Renal cortex interstitium (tissue), 11 donors: ENCODE data around the gene ALLC. TPM values are rescaled to one million over a fixed set of nuclear protein-coding genes. Genes with fewer than 3 reads are reported as not detected.
"Not testable (repeated sequence)": the region's sequence is repeated elsewhere in the genome, so short reads cannot be mapped to it uniquely, and the experiment has no call there.

Experiments
- DNase-seq, 11 donors: peaks; one replicate each; pipeline ENCODE4 v3.0.0-alpha.2; 2013; ENCODE audit warnings: low read depth in 9 of 11, low spot score in 4 of 11; ENCODE audit errors: extremely low read depth in 1 of 11
- polyA plus RNA-seq, 3 donors: library from polyadenylated mRNA; unstranded; fragments of 120-200 nt; gene quantifications; one replicate each; pipeline ENCODE4 v1.2.1, GENCODE V29; 2013; ENCODE audit not compliant: insufficient read length in 3 of 3

The ALLC gene
- polyA plus RNA-seq, 3 donors, result not detected

GRCh38 chr2:3624059-3624794 is 33.8 kb upstream of the ALLC start:
- no peak for DNase-seq

DNA sequence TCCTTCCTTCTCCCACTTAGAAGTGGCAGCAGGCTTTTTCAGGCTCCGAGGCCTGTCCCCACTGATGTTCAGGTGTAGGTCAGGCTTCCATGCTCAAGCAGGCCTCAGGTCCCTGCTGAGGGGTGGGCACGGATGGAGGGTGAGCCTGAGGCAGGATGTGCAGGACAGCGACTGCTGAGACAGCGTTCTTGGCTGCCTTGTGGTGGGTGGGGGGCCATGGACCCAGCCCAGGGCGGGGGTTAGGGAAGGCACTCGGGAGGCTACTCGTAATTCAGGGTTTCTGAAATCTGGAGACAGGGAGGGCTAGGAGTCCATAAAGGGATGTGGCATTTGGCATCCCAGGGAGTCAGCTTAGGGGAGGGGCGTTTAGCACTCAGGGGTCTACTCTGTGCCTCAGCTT is 32.8 kb upstream of the ALLC start:
- no peak for DNase-seq

DNA sequence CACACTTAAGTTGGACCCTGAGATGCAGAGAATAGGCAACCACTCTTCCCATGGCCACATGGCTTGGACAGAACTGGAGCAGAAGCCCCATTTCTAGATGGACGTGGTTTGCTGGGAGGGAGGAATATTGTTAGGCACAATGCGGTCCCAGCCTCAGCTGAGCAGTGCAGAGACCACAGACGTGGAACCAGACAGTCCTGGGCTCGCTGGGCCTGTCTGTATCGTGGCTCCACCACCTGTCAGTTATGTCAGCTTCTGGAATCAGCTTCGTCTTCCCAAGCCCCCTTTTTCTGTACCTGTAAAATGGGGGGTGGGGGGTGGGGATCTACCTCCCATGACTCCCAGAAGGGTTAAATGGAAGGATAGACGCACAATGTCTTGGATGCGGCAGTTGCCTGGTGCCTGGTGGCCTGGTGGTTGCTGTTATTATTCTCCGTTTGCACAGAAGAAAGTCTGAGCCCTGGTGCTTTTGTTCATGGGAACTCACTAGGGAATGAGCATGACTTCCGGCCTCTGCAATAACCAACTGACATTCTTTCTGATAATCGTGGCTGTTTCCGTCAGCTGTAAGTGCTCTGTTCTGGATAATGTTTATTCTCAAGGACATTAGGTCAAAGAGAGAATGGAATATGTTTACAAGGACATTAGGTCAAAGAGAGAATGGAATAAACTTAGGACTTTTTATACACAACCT is 31.7 kb upstream of the ALLC start:
- DNase-seq, result peak in 7 of 11 donors; percentile 30 to 65 (median 53)

DNA sequence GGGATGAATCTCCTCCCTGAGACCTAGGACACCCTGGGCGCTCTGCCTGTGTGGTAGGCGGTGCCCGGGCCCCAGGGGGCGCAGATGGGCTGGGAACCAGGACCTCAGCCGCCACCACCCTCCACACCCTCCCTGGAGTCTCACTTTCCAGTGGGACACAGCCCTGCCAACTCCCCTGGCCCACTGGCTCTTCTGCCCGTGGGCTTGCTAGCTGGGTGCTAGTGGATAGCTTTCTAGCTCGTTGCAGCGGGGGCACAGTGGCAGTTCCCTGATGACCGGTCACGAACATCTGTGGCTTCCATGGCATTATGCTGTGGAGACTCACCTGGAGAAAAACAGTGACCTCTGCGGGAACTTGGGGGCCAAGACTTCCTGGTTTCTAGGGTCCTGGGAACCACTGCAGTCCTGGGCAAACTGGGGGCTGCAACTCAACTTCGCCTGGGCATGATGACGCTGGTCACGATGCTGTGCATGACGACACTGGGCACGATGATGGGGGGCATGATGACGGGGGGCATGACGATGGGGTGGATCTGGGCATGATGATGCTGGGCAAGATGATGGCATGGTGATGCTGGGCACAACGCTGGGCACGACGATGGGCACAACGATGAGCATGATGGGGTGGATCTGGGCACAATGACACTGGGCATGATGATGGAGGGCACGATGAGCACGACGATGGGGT is 31.0 kb upstream of the ALLC start:
- no peak for DNase-seq

GRCh38 chr2:3627500-3628100 is 30.4 kb upstream of the ALLC start:
- no peak for DNase-seq

- DNase-seq, result no peak
Measured at GRCh38 chr2:3628241-3628679, 29.7 kb upstream of the ALLC start.

DNA sequence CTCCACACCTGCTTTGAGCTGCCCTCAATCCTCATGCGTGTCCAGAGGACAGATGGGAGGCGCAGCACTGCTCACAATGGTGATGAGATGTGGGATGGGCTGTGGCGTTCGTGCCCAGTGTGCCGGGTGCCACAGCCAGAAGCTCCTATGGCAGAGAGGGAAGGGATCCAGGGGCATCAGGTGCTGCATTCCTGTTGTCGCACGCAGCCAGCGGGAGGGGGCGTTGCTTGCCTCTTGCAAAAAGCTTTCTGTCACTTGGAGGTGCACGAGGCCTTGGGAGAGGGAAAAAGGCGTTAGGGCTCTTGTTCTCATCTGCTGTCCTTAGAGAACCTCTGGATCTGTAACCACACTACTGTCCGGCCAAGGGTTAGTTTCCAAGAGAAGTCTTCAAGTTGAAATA is 29.2 kb upstream of the ALLC start:
- DNase-seq, result no peak

DNA sequence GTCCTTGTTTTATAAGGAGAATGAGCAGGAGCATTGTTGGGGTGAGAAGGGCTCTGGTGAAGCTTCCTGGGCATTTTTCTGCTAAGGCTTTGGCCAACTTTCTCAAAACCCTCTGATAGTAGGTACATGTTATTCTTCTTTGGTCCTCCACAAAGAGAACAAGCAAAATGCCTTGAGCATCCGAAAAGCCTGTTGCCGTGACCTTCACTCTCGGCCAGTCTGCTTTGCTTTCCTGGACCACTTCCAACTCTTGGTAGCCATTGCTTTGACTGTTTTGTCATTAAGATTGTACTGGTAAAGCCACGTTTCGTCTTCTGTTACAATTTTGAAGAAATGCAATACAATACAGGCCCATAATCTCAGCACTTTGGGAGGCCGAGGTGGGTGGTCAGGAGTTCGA is 27.4 kb upstream of the ALLC start:
- DNase-seq, result no peak

- DNase-seq, result no peak
Measured at GRCh38 chr2:3631161-3631850, 26.7 kb upstream of the ALLC start.

DNA sequence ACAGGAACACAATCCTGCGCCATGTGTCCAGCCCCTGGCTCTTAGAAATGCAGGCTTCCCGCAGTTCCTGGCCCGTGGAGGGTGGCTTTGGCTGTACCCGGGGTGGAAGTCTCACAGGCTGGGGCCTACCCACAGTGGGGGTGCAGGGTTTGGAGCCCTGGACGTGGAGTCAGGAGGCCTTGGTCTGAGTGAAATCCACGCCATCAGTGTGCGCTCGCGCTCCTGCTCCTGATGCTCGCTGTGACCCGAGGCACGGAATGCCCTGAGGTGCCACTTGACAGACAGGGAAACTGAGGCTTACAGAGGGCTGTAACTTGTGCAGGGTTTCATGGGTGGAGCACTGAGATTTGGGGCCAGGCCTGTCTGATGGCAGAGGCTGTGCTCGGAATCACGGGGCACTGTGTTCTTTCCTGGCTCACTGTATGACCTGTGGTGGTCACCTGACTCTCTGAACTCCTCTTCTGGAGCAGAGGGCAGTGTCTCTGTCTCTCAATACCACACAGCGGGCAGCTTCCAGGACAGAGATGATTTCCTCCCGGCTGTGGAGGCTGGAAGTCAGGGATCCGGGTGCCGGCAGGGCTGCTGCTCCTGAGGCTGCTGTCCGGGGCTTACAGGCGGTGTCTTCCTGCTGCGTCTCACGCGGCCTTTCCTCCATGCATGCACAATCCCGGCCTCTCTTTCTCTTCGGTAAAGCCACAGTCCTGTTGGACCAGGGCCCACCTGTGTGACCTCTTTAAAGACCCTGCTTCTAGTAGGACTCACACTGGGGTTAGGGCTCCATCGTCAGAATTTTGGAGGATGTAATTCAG is 25.9 kb upstream of the ALLC start:
- no peak for DNase-seq

DNA sequence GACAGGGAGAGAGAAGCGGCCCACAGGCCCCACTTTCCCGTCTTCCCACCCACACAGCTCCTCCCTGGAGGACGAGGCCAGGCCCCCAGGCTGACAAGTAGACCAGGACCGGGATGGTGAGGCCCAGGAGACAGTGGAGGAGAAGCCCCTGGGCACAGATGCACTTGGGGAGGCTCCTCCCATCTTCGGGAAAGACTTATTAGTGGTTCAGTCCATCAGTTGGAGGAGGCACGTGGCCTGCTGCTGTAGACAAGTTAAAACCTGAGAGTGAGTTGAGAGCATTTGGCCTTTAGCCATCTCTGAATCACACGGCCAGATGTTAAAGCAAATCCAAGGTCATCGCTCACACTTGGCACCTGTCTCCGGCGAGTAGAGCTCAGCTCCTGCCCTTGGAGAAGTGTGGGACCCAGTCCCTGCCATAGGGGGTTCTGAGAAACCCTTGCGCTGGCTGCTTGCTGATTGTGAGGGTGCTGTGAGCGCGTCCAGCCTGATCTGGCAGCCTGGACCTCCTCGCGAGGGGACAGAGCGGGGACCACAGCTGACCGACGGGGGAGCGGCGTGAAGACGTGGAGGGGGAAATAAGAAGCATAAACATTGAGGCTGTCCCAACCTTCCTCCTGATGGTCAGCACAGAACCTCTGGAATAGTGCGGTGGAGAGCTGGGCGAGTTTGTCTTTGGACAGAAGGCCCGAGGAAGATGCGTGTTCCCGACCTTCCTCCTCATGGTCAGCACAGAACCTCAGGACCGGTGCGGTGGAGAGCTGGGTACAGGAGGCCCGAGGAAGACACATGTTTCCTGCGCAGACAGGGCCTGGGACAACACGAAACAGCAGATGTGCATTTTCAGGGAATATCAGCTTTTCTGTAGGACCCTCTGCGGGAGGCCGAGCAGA is 24.7 kb upstream of the ALLC start:
- no peak for DNase-seq

GRCh38 chr2:3633982-3634595 is 23.9 kb upstream of the ALLC start:
- no peak for DNase-seq

DNA sequence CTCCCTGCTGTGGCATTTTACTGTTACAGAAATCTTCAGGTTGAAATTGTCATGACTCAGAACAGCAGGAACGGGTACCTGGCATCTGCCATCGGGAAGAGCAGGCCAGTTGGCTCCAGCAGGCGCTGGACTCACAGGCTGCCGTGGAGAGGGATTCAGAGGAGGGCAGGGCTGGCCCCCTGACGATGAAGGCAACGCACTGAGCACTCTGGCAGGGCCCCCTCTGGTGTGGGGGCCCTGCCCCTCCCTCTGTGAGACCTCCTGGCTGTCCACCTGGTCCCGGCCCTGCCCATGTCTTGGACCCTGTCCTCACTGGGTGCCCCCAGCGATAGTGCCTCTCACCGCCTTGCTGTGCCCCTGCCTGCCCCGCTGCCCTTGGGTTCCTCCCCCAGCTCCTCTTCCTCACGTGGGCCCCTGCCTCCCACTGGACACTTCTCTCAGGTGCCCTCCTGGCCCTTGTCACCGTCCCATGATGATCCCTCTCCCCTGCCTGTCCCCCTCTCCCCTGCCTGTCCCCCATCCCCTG is 23.3 kb upstream of the ALLC start:
- DNase-seq, result no peak

DNA sequence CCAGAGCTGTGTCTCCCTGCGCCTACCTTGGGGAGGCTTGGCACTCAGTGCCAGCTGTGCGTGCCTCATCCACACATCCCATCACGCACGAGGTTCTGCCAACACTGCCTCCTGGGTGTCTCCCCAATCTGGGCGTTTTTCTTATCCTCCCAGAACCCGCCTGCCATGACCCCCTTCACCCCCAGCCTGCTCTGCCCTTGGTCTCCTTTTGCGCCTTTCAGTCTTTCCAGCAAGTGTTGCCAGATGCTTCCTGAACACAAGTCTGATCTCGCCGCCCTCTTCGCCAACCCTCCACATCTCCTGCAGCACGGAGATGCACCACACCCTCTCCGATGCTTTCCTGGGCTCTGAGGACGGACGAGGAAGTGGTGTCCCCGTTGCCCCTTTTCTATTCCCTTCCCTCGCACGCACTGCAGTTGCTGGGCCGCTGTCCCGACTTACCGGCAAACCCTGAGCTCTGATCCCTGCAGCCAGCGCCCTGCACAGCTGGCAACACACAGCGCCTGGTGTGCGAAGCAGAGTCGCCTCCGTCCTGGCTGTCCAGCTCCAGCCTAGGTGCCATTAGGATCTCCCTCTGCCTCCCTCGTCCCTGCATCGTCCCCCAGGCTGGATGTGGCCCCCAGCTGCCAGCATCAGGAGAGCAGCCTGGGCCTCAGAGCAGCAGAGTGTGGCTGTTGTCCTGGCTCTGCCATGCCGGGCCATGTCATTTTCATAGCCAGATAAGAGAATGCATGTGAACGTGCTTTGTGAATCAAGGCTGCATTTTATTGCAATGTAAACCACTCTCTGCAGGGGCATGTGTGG is 22.6 kb upstream of the ALLC start:
- no peak for DNase-seq

- not testable (repeated sequence) for DNase-seq
Measured at GRCh38 chr2:3635975-3636327, 22.0 kb upstream of the ALLC start.
